H1 (cell line): ENCODE data around the gene KCTD19. TPM values are rescaled to one million over a fixed set of nuclear protein-coding genes. Genes with fewer than 3 reads are reported as not detected.

Experiments
- CTCF ChIA-PET: fragments of 300-600 bp; sonication (Branson Sonifier 250); formaldehyde crosslinking; loops from one replicate; lab custom pipeline; 2021; ENCODE audit not compliant: partially characterized antibody; lab: Charles Lee
- POLR2A ChIA-PET: fragments of 300-600 bp; sonication (Branson Sonifier 250); formaldehyde crosslinking; loops from one replicate; lab custom pipeline; 2021; ENCODE audit warnings: inconsistent platforms; ENCODE audit not compliant: partially characterized antibody; lab: Charles Lee
- DNase-seq, 2 experiments: peaks; one replicate each; pipeline versions ENCODE4 v3.0.0 to v3.0.0-alpha.2; 2010 to 2022; ENCODE audit warnings: low spot score in 2 of 2, low read depth in 1 of 2, mixed read lengths in 1 of 2
- FAIRE-seq: peaks from 2 replicates; lab custom pipeline; 2011; peaks lifted over from hg19 to GRCh38; lab: Jason Lieb, UNC
- H2AFZ ChIP-seq: 2 replicates; pipeline ENCODE4 v1.8.1; 2012; ENCODE audit warnings: low read length, inconsistent platforms
- H2AK5ac ChIP-seq: 2 replicates; pipeline ENCODE4 v1.6.1; 2013; ENCODE audit warnings: low read depth, low read length
- H2BK120ac ChIP-seq: replicated peaks from 2 replicates; pipeline ENCODE3; 2013; ENCODE audit warnings: low read depth, low read length, inconsistent platforms
- H2BK12ac ChIP-seq: 2 replicates; pipeline ENCODE4 v1.6.1; 2013; ENCODE audit warnings: low read depth, low read length
- H2BK15ac ChIP-seq: 2 replicates; pipeline ENCODE4 v1.6.1; 2013; ENCODE audit warnings: low read length
- H2BK20ac ChIP-seq: 2 replicates; pipeline ENCODE4 v1.6.1; 2013; ENCODE audit warnings: low read length
- H2BK5ac ChIP-seq: 2 replicates; pipeline ENCODE4 v1.6.1; 2013; ENCODE audit warnings: low read depth, low read length
- H3K14ac ChIP-seq: 2 replicates; pipeline ENCODE4 v1.6.1; 2013; ENCODE audit warnings: inconsistent platforms; ENCODE audit not compliant: insufficient read length
- H3K18ac ChIP-seq: 2 replicates; pipeline ENCODE4 v1.6.1; 2013; ENCODE audit warnings: low read length; ENCODE audit errors: extremely low read depth
- H3K23ac ChIP-seq: 2 replicates; pipeline ENCODE4 v1.6.1; 2013; ENCODE audit warnings: inconsistent platforms; ENCODE audit not compliant: insufficient read length
- H3K23me2 ChIP-seq: 2 replicates; pipeline ENCODE4 v1.6.1; 2013; ENCODE audit warnings: low read depth, low read length
- H3K27ac ChIP-seq: 2 replicates; pipeline ENCODE4 v1.6.1; 2011; ENCODE audit warnings: low read depth, low read length, inconsistent platforms
- H3K27me3 ChIP-seq, 4 experiments: replicated peaks in 1 of 4; 1 replicate in 1 of 4; 2 replicates in 3 of 4; pipeline versions ENCODE4 v1.6.1 to v1.8.1; 2011 to 2013; ENCODE audit warnings: low read length in 3 of 4, mild to moderate bottlenecking in 3 of 4, inconsistent platforms in 2 of 4, mixed read lengths in 2 of 4, moderate library complexity in 1 of 4; ENCODE audit not compliant: control insufficient read depth in 3 of 4, insufficient read depth in 3 of 4; ENCODE audit errors: extremely low read depth in 1 of 4
- H3K36me3 ChIP-seq, 4 experiments: 2 replicates each; pipeline versions ENCODE4 v1.6.1 to v1.8.1; 2011 to 2013; ENCODE audit warnings: mild to moderate bottlenecking in 4 of 4, low read length in 3 of 4, moderate library complexity in 2 of 4, control low read depth in 1 of 4, inconsistent platforms in 1 of 4; ENCODE audit not compliant: insufficient read depth in 4 of 4, control insufficient read depth in 2 of 4
- H3K4ac ChIP-seq: replicated peaks from 2 replicates; pipeline ENCODE3; 2013; ENCODE audit warnings: low read length, low read depth, mixed read lengths, inconsistent platforms; ENCODE audit not compliant: insufficient read length
- H3K4me1 ChIP-seq, 4 experiments: replicated peaks in 1 of 4; 1 replicate in 1 of 4; 2 replicates in 3 of 4; pipeline versions ENCODE4 v1.6.1 to v1.8.1; 2011 to 2013; ENCODE audit warnings: low read length in 3 of 4, inconsistent platforms in 2 of 4, mixed read lengths in 1 of 4; ENCODE audit not compliant: insufficient read depth in 4 of 4, control insufficient read depth in 3 of 4
- H3K4me2 ChIP-seq, 2 experiments: 2 replicates each; pipeline versions ENCODE4 v1.6.1 to v1.8.1; 2011 to 2013; ENCODE audit warnings: low read depth in 2 of 2, low read length in 2 of 2, control low read depth in 1 of 2, inconsistent platforms in 1 of 2, mild to moderate bottlenecking in 1 of 2; ENCODE audit not compliant: insufficient read depth in 1 of 2
- H3K4me3 ChIP-seq, 4 experiments: fragments of 200-600, 300-600 bp in 1 of 4; sonication (generic), shearing (Covaris generic), sonication (Bioruptor Twin) in 1 of 4; 2 replicates each; pipeline versions ENCODE4 v1.5.1 to v1.8.1; 2011 to 2016; ENCODE audit warnings: low read length in 4 of 4, low read depth in 3 of 4, control low read depth in 2 of 4, inconsistent platforms in 2 of 4, mild to moderate bottlenecking in 2 of 4, mixed read lengths in 1 of 4, moderate library complexity in 1 of 4; ENCODE audit not compliant: insufficient read depth in 2 of 4; ENCODE audit errors: extremely low read depth in 1 of 4
- H3K56ac ChIP-seq: replicated peaks from 2 replicates; pipeline ENCODE3; 2013; ENCODE audit warnings: low read depth, mild to moderate bottlenecking, mixed read lengths, low read length, inconsistent platforms; ENCODE audit not compliant: insufficient read length
- H3K79me1 ChIP-seq: 2 replicates; pipeline ENCODE4 v1.6.1; 2013; ENCODE audit warnings: low read depth, low read length, control low read depth
- H3K79me2 ChIP-seq, 2 experiments: 2 replicates each; pipeline versions ENCODE4 v1.6.1 to v1.8.1; 2012 to 2013; ENCODE audit warnings: low read length in 2 of 2, mild to moderate bottlenecking in 2 of 2, inconsistent platforms in 1 of 2; ENCODE audit not compliant: insufficient read depth in 2 of 2, control insufficient read depth in 1 of 2
- H3K9ac ChIP-seq, 4 experiments: replicated peaks in 1 of 4; 1 replicate in 1 of 4; 2 replicates in 3 of 4; pipeline versions ENCODE4 v1.6.1 to v1.8.1; 2011 to 2013; ENCODE audit warnings: low read depth in 3 of 4, low read length in 3 of 4, control low read depth in 2 of 4, mild to moderate bottlenecking in 2 of 4, moderate library complexity in 2 of 4, inconsistent platforms in 1 of 4; ENCODE audit errors: extremely low read depth in 1 of 4
- H3K9me3 ChIP-seq, 2 experiments: 2 replicates each; pipeline versions ENCODE4 v1.6.1 to v1.8.1; 2012 to 2013; ENCODE audit warnings: mild to moderate bottlenecking in 2 of 2, moderate library complexity in 2 of 2, control low read depth in 1 of 2, inconsistent platforms in 1 of 2, low read depth in 1 of 2, low read length in 1 of 2, mixed read lengths in 1 of 2; ENCODE audit not compliant: insufficient read depth in 2 of 2
- H4K20me1 ChIP-seq, 2 experiments: replicated peaks in 1 of 2; 2 replicates each; pipeline versions ENCODE3 to v1.8.1; 2011 to 2013; ENCODE audit warnings: inconsistent platforms in 2 of 2, low read length in 2 of 2, mild to moderate bottlenecking in 1 of 2; ENCODE audit not compliant: insufficient read depth in 2 of 2, control insufficient read depth in 1 of 2
- H4K5ac ChIP-seq: 2 replicates; pipeline ENCODE4 v1.6.1; 2013; ENCODE audit warnings: low read length, low read depth, mixed read lengths, inconsistent platforms; ENCODE audit not compliant: insufficient read length
- H4K8ac ChIP-seq: 2 replicates; pipeline ENCODE4 v1.8.0; 2013; ENCODE audit warnings: mild to moderate bottlenecking, moderate library complexity, low read length, inconsistent platforms; ENCODE audit not compliant: insufficient read depth; ENCODE audit errors: extremely low read depth
- H4K91ac ChIP-seq: replicated peaks from 2 replicates; pipeline ENCODE3; 2013; ENCODE audit warnings: low read length, mixed read lengths, inconsistent platforms; ENCODE audit not compliant: insufficient read length
- ATF3 ChIP-seq: IDR thresholded peaks from 2 replicates; pipeline ENCODE4 v1.6.1; 2011; ENCODE audit warnings: low read depth, mild to moderate bottlenecking, low read length; ENCODE audit not compliant: insufficient read depth
- BRCA1 ChIP-seq: IDR thresholded peaks from 2 replicates; pipeline ENCODE4 v1.6.1; 2012; ENCODE audit warnings: low read depth, low read length, improper control_type of control experiment
- WGBS, 2 experiments: shearing (Covaris generic) in 1 of 2; methylation state at CpG; one replicate each; pipeline versions ENCODE4 v1.1.6 to v1.1.7; 2013 to 2015; ENCODE audit warnings: low lambda C conversion rate in 2 of 2, mixed read lengths in 2 of 2, inconsistent platforms in 1 of 2, low coverage in 1 of 2, missing lambda C conversion rate in 1 of 2; ENCODE audit not compliant: insufficient replicate concordance in 2 of 2, insufficient coverage in 1 of 2, insufficient read length in 1 of 2; ENCODE audit errors: extremely low coverage in 1 of 2, missing lambda C conversion rate in 1 of 2; 5-methylcytosine and 5-hydroxymethylcytosine counted together
- polyA plus RNA-seq, 7 experiments: library from polyadenylated mRNA; depleted of rRNA in 3 of 7; stranded (reverse) in 5 of 7; unstranded in 2 of 7; fragments of >200 nt in 5 of 7; fragments of 200-250 nt in 2 of 7; gene quantifications; 1 replicate in 5 of 7; 2 replicates in 1 of 7; 4 replicates in 1 of 7; pipeline versions ENCODE4 v1.2.1 to v1.2.3, GENCODE V29; 2011 to 2013; ENCODE audit warnings: missing spikeins in 2 of 7, mixed read lengths in 2 of 7
- total RNA-seq: library from RNA; stranded (reverse); fragmentation: NEBNext Ultra II Directional; extraction: Animal tissue kit (Norgen Biotek cat#: 25700); gene quantifications from 2 replicates; pipeline ENCODE4 v1.2.1, GENCODE V29; 2021

KCTD19 gene
- total and polyA plus RNA-seq, 2 of the 8 experiments (the other 6 are each of a cell fraction or from before 2014, with no cell fraction given) = 0.06 to 0.24 TPM

GRCh38 chr16:67302076-67302475 is 24.5 kb downstream of the KCTD19 start:
- Histone ChIP-seq H3K79me2 (no peaks in the 10 kb centered on the region), H3K36me3 (no peaks in the 10 kb centered on the region), H2BK5ac (no peak overlapping the region), H2BK120ac (no peak overlapping the region), H3K14ac (no peak overlapping the region), H3K4ac (no peak overlapping the region), H3K9ac (no peak overlapping the region), H4K5ac (no peak overlapping the region), H3K56ac (no peak overlapping the region), H2BK15ac (no peak overlapping the region), H3K27me3 (peaks cover 0 to 5% (median 0%) of the 10 kb centered on the region in 4 experiments; a peak in 2 of 7 replicates), H3K4me1 (no peaks in the 10 kb centered on the region), H2BK12ac (no peak overlapping the region), H3K27ac (no peak overlapping the region), H3K23ac (no peak overlapping the region), H2AFZ (no peak overlapping the region), H3K18ac (no peak overlapping the region), H4K8ac (no peak overlapping the region), H3K79me1 (no peaks in the 10 kb centered on the region), H3K4me3 (no peak overlapping the region), H2BK20ac (no peak overlapping the region), H2AK5ac (no peak overlapping the region), H4K20me1 (no peaks in the 10 kb centered on the region), H4K91ac (no peak overlapping the region), H3K9me3 (no peaks in the 10 kb centered on the region; a peak in 1 of 4 replicates), H3K23me2 (no peaks in the 10 kb centered on the region), H3K4me2 (no peak overlapping the region)
- DNase-seq (no peak), FAIRE-seq (no peak)
- 90% methylated on average over 7 of the region's 7 CpGs; no CpG with 5 or more reads in 1 of the 2 experiments for WGBS, 2 experiments
- no peak for TF ChIP-seq ATF3
- no peak for TF ChIP-seq BRCA1
- CTCF ChIA-PET = interaction anchor here (1.4 to 11.3 kb wide), 2 partner anchors 13 to 17 kb away, joined by 3 to 93 read pairs; no protein-coding TSS in a partner anchor
- POLR2A ChIA-PET = no interaction called here
